ENCODE measurements around the gene ZC3H7A. TPM values are rescaled to one million over a fixed set of nuclear protein-coding genes. Genes with fewer than 3 reads are reported as not detected.
A peak's percentile ranks its signal among the peaks of the same experiment; 100 is the strongest.

The ZC3H7A gene
- total and polyA plus RNA-seq, 2 of the 13 experiments (the other 11 are each of a cell fraction or from before 2014, with no cell fraction given) = 29.2 to 36.8 TPM

GRCh38 chr16:11743308-11744074, 53.6 kb downstream of the ZC3H7A start (continued):
- TF ChIP-seq THAP9 (CRISPR knock-in tag; IDR thresholded peaks at IDR 0.05; ENCODE audit: borderline replicate concordance) = no peak
- TF ChIP-seq TRIM24 (CRISPR knock-in tag; IDR thresholded peaks at IDR 0.05) = peak; percentile 70; the same call in 1 of the 2 replicates
- TF ChIP-seq ZNF24 (IDR thresholded peaks at IDR 0.05) = no peak; the same call in 1 of the 2 replicates
- TF ChIP-seq JUN (CRISPR knock-in tag; IDR thresholded peaks at IDR 0.05) = no peak
- no peak; the same call in 1 of the 2 replicates for TF ChIP-seq ARNT2 (CRISPR knock-in tag; IDR thresholded peaks at IDR 0.05; ENCODE audit: low read depth)
- peak; percentile 86 for TF ChIP-seq SALL1 (CRISPR knock-in tag; IDR thresholded peaks at IDR 0.05)
- TF ChIP-seq KMT2B (CRISPR knock-in tag; IDR thresholded peaks at IDR 0.05) = 0 out of 2 replicates have a peak, but pooled peaks have one; percentile 27
- 0 out of 2 replicates have a peak, but pooled peaks have one; percentile 18 for TF ChIP-seq ZNF710 (CRISPR knock-in tag; IDR thresholded peaks at IDR 0.05; ENCODE audit: borderline replicate concordance)
- TF ChIP-seq ZNF782 (CRISPR knock-in tag; IDR thresholded peaks at IDR 0.05; ENCODE audit: borderline replicate concordance) = no peak; the same call in 1 of the 2 replicates
- no peak; the same call in 1 of the 2 replicates for TF ChIP-seq ZFAT (CRISPR knock-in tag; conservative IDR thresholded peaks at IDR 0.05)
- peak; percentile 66 for TF ChIP-seq PATZ1 (CRISPR knock-in tag; IDR thresholded peaks at IDR 0.05)
- TF ChIP-seq FOXJ3 (CRISPR knock-in tag; IDR thresholded peaks at IDR 0.05; ENCODE audit: borderline replicate concordance) = no peak; the same call in 1 of the 2 replicates
- TF ChIP-seq KDM4B (CRISPR knock-in tag; IDR thresholded peaks at IDR 0.05) = peak; percentile 70; the same call in 1 of the 2 replicates
- TF ChIP-seq ZNF225 (CRISPR knock-in tag; IDR thresholded peaks at IDR 0.05) = no peak; the same call in 1 of the 2 replicates
- no peak for TF ChIP-seq THAP8 (CRISPR knock-in tag; IDR thresholded peaks at IDR 0.05; ENCODE audit: borderline replicate concordance)
- TF ChIP-seq RFX3 (CRISPR knock-in tag; IDR thresholded peaks at IDR 0.05) = no peak
- TF ChIP-seq TBX3 (IDR thresholded peaks at IDR 0.05; ENCODE audit: borderline replicate concordance) = no peak; the same call in 1 of the 2 replicates
- 0 out of 2 replicates have a peak, but pooled peaks have one; percentile 3 for TF ChIP-seq ZNF598 (CRISPR knock-in tag; IDR thresholded peaks at IDR 0.05; ENCODE audit: borderline replicate concordance)
- TF ChIP-seq ZNF891 (CRISPR knock-in tag; IDR thresholded peaks at IDR 0.05) = no peak; the same call in 1 of the 2 replicates
- peak; percentile 72 for TF ChIP-seq ZNF292 (CRISPR knock-in tag; IDR thresholded peaks at IDR 0.05; ENCODE audit: borderline replicate concordance, low read depth)
- no peak; the same call in 1 of the 2 replicates for TF ChIP-seq HDAC6 (IDR thresholded peaks at IDR 0.05; ENCODE audit: low read depth, low read length)
- TF ChIP-seq MTF1 (CRISPR knock-in tag; IDR thresholded peaks at IDR 0.05) = 0 out of 2 replicates have a peak, but pooled peaks have one; percentile 74

Measured in HepG2 (cell line).